WTC11 (cell line): ENCODE data around the gene SPTB.

Experiments used
- CREB1 ChIP-seq: sonication (generic); formaldehyde crosslinking; IDR thresholded peaks from 2 replicates; pipeline ENCODE4 v1.8.0; 2023; ENCODE audit warnings: mild to moderate bottlenecking, missing genetic modification reagents
- CTCF ChIP-seq: fragments of 200-600 bp; IDR thresholded peaks from 2 replicates; pipeline ENCODE4 v1.8.0; 2022; ENCODE audit warnings: antibody characterized with exemption
- NFYB ChIP-seq: sonication (generic); formaldehyde crosslinking; conservative IDR thresholded peaks from 2 replicates; pipeline ENCODE4 v1.8.0; 2022; ENCODE audit warnings: low read depth, missing genetic modification reagents
- RELA ChIP-seq: sonication (generic); formaldehyde crosslinking; IDR thresholded peaks from 2 replicates; pipeline ENCODE4 v1.8.1; 2022; ENCODE audit warnings: missing genetic modification reagents, mild to moderate bottlenecking, borderline replicate concordance
- TP53 ChIP-seq: sonication (generic); formaldehyde crosslinking; IDR thresholded peaks from 2 replicates; pipeline ENCODE4 v1.8.1; 2023; ENCODE audit warnings: mild to moderate bottlenecking, missing genetic modification reagents
- TF ChIP-seq, protein P1 (sequence below): sonication (generic); formaldehyde crosslinking; IDR thresholded peaks from 2 replicates; pipeline ENCODE4 v1.8.1; 2022; ENCODE audit warnings: mild to moderate bottlenecking, moderate library complexity, missing genetic modification reagents
- TF ChIP-seq, protein P2 (sequence below): sonication (generic); formaldehyde crosslinking; IDR thresholded peaks from 2 replicates; pipeline ENCODE4 v1.8.0; 2022; ENCODE audit warnings: mild to moderate bottlenecking, missing genetic modification reagents

GRCh38 chr14:64731141-64731581 is 148.5 kb downstream of the SPTB start:
- TF ChIP-seq TP53 (CRISPR knock-in tag) = no peak
- TF ChIP-seq, protein P1, sequence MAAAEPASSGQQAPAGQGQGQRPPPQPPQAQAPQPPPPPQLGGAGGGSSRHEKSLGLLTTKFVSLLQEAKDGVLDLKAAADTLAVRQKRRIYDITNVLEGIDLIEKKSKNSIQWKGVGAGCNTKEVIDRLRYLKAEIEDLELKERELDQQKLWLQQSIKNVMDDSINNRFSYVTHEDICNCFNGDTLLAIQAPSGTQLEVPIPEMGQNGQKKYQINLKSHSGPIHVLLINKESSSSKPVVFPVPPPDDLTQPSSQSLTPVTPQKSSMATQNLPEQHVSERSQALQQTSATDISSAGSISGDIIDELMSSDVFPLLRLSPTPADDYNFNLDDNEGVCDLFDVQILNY (CRISPR knock-in tag) = no peak
- no peak for TF ChIP-seq CTCF
- no peak for TF ChIP-seq RELA
- TF ChIP-seq, protein P2, sequence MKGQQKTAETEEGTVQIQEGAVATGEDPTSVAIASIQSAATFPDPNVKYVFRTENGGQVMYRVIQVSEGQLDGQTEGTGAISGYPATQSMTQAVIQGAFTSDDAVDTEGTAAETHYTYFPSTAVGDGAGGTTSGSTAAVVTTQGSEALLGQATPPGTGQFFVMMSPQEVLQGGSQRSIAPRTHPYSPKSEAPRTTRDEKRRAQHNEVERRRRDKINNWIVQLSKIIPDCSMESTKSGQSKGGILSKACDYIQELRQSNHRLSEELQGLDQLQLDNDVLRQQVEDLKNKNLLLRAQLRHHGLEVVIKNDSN (CRISPR knock-in tag) = no peak
- TF ChIP-seq CREB1 (CRISPR knock-in tag) = no peak
- TF ChIP-seq NFYB (CRISPR knock-in tag) = no peak
